GM10266 (cell line): ENCODE measurements around the gene CADM1.

ENCODE experiments used
- DNase-seq: peaks from one replicate; pipeline ENCODE4 v3.0.0; 2012; ENCODE audit errors: extremely low spot score
- TF ChIP-seq, protein P1 (sequence below): IDR thresholded peaks from 2 replicates; pipeline ENCODE4 v1.5.1; 2012; ENCODE audit warnings: mild to moderate bottlenecking, low read depth; ENCODE audit not compliant: control insufficient read depth, insufficient read depth; ENCODE audit errors: missing control alignments

Gene CADM1

DNA sequence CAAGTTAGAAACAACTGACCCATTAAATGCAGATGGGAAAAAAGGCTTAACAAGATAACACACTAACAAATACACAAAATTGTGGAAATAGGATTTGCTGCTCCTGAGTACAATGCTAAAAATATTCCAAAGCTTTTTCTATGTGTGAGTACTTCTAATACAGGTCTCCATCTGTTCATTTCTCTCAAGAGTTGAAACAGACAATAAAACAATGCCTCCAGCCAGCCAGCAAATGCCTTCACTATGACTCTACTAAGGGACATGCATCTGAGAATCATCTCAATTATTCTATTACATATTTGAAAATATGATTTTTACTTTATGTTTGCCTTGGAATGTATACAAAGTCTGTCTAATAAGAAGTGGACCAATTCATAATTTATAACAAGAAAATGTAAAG, 119.0 kb downstream of the CADM1 start:
- no peak for DNase-seq
- TF ChIP-seq, protein P1, sequence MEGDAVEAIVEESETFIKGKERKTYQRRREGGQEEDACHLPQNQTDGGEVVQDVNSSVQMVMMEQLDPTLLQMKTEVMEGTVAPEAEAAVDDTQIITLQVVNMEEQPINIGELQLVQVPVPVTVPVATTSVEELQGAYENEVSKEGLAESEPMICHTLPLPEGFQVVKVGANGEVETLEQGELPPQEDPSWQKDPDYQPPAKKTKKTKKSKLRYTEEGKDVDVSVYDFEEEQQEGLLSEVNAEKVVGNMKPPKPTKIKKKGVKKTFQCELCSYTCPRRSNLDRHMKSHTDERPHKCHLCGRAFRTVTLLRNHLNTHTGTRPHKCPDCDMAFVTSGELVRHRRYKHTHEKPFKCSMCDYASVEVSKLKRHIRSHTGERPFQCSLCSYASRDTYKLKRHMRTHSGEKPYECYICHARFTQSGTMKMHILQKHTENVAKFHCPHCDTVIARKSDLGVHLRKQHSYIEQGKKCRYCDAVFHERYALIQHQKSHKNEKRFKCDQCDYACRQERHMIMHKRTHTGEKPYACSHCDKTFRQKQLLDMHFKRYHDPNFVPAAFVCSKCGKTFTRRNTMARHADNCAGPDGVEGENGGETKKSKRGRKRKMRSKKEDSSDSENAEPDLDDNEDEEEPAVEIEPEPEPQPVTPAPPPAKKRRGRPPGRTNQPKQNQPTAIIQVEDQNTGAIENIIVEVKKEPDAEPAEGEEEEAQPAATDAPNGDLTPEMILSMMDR = no peak

DNA sequence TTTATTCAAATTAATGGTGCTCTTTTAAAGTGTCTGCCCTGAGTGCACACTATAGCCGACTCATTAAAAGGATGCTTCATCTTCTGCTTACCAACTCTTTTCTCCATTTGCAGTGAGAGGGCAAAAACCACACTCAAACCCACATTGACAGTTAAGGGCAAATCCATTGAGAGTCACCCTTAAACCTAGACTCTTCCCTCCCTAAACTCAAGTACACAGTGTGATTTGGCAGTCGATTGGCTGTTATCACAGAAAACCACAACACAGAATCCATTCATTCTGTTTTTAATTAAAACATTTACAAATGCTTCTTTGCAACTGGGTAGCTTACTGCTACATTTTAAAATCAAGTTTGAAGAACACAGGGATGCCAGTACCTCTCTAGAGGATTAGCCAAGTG, 120.0 kb downstream of the CADM1 start:
- TF ChIP-seq, protein P1 = no peak
- no peak for DNase-seq

DNA sequence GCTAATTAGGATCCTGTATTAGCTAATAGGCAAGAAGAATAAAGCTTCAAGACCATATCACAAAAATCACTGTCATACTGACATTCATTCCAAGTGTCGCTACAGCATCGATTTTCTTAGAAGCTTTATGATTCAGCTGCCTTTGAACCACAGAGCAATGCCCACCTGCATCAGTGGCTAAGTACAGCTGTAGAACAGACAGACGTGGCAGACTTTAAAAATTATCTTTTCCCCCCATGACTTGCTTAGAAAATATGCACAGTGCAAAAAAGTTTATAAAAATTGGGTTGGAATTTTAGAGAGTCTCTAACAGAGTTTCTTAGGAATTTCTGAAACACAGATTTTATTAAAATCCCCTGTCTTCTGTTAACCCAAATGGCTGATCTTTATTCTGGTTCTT, 120.8 kb downstream of the CADM1 start:
- TF ChIP-seq, protein P1 = no peak
- DNase-seq = no peak

DNA sequence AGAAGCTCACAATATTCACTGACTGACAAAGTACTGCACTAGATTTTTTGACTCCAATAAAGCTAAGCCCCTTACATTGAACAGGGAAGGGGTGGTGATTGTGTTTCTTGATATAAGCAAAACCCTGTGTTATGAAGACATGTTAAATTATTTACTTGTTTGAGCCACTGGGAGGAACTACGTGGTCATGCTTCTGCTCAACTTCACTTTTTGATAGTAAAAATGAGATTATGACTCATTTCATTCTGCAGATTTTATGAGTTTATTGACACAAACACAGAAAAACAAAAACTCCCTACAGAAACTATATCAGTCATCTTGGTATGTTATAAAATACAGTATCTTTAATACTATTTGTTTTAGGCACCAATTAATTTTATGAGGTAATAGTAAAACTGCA, 124.7 kb downstream of the CADM1 start:
- no peak for DNase-seq
- TF ChIP-seq, protein P1 = no peak

DNA sequence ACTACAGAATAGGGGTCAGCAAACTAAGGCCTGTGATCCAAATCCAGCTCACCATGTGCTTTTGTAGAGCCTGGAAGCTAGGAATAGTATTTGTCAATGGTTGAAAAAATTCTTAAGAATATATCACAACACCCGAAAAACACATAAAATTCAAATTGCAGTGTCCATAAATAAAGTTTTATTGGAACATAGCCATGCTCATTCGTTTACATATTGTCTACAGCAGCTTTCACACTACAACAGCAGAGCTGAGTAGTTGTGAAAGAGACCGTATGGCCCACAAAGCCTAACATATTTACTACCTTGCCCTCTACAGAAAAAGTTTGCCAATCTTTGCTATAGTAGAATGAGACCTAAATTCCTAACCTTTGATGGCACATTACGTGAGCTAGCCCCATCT, 125.7 kb downstream of the CADM1 start:
- TF ChIP-seq, protein P1 = no peak
- DNase-seq = no peak

DNA sequence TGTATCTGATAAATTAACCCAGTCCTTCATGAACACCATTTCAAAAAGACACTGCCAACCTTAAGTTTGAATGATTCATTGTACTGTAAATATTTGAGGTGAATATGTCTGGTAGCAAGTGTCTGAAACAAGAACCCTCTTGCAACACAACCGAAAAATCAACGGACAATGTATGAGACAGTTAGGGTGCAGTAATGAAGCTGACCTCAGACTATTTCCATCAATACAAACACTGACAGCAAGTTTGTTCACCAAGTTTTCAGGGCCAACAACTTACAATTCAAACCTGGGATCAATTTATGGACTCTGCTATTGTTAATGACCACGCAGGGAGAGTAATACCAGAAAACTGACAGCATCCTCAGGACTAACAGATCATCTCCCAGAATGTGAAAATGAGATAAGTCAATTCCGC, 126.3 kb downstream of the CADM1 start:
- TF ChIP-seq, protein P1 = no peak
- no peak for DNase-seq

DNA sequence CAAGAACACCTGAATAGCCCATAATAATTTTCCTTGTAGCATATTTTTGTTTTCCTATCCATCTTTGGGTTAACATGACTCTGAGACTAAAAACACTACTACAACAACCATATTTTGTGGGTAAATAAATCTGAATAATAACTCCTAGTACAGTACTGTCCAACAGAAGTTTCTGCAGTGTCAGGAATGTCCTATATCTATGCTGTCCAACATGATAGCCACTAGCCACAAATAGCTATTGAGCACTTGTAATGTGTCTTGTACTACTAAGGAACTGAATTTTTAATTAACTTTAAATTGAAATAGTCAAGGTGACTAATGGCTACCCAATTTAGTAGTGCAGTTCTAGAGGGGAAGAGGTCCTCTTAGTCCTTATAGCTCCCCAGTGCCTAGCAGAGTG, 135.6 kb downstream of the CADM1 start:
- TF ChIP-seq, protein P1 = no peak
- DNase-seq = no peak
